GM18870 (cell line): ENCODE data around the gene SDR42E1.

ENCODE experiments used
- ATAC-seq: cut with Tn5 transposase; IDR thresholded peaks from one replicate; pipeline ENCODE4 v1.9.1; 2021; ENCODE audit warnings: moderate library complexity; ENCODE audit not compliant: unreplicated experiment

The SDR42E1 gene

DNA sequence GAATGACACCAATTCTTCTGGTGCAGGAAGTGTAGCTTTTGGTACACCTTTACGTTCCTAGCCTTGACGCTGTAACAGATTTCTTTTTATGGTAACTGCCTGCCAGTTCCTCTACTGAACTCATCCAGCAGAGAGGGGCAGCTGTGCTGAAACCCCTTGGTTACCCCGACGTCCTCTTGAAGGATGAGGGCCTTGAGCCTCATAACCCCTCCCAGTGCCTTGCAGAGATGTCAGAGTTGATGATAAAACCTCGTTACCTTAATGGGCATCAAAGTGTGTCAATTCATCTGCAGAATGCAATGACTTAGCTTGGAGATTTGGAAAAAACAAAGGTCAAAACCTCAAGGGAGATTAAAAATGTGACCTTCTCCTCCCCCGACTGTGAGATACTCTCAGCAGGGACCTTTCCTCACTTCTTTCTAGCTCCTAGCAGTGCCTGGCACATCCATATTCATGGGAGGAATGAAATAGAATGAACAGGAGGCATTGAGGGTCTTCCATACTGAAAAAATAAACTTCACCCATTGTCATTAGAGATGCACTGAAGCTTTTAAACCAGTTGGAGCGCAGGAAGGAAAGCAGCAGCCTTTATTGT, 69.2 kb downstream of the SDR42E1 start:
- no peak for ATAC-seq

DNA sequence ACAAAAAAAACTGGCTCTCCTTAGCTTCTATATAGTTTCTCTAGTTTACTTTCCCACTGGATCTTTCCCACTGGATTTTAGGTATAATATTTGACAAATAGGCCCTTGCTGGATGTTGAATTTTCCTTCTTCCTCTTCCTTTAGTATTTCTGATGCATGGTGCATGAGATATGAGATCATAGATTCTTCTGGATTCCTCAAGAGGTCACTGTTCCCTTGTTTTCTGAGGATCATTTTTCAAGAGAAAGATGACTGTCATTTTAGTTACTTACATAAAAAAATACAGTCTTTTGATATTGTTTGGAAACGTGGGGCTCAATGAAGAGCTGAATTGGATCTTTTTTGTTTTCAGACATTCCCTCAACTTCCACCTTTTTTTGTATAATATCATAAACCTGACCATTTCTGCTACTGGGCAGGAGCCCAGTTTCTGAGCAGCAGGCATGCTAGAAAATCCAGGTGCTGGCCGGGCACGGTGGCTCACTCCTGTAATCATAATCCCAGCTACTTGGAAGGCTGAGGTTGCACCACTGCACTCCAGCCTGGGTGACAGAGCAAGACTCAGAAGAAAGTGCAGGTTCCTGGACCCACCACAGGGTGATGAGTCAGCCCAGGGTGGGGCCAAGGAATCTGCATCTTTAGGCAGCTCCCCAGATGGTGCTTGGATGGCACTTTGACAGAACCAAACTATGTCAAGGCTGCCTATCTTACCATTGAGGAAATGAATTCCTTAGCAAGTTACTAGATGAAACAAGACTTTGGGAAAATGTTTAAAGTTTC, 70.3 kb downstream of the SDR42E1 start:
- ATAC-seq = no peak

DNA sequence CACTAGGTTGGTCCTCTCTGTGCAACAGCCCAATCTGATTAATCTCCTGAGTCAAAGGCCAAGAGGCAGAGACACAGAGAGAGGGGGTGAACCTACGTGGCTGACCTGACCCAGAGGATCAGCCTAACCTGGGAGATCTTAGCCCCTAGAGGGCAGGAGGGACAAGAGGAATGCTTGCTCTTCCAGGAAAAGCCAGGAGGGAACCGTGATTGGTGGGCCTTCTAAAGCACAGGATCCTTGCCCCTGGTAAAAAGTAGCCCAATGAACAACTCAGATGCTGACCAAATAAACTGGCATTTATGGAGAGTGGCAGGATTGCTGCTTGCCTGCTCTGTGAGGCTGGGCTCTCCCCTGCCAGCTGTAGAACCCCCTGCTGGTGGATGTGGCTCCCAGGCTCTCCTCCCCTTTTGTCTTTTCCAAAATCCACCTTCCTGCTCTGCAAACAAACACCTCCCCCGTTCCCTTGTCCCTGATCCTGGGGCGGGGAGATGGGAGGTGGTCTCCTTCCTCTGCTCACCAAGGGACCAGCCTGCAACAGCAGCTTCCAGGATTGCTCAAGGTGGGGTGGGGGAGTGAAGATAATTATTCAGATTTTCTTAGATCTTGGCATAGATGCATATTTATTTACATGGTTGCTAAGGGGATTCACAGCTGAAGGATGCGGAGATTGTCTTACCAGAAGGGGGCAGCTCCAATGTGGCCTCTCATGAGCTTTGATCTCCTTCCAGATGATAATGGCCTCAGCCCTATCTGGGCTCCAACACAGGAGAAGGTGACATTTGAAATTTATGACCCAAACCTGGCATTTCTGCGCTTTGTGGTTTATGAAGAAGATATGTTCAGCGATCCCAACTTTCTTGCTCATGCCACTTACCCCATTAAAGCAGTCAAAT, 71.9 kb downstream of the SDR42E1 start:
- ATAC-seq = no peak
